HG02798 (cell line): Measurements from ENCODE around the gene AQP5.

Experiments
- ATAC-seq: cut with Tn5 transposase; IDR thresholded peaks from one replicate; pipeline ENCODE4 v1.9.1; 2021; ENCODE audit warnings: mild to moderate bottlenecking; ENCODE audit not compliant: unreplicated experiment, poor library complexity

AQP5 gene

DNA sequence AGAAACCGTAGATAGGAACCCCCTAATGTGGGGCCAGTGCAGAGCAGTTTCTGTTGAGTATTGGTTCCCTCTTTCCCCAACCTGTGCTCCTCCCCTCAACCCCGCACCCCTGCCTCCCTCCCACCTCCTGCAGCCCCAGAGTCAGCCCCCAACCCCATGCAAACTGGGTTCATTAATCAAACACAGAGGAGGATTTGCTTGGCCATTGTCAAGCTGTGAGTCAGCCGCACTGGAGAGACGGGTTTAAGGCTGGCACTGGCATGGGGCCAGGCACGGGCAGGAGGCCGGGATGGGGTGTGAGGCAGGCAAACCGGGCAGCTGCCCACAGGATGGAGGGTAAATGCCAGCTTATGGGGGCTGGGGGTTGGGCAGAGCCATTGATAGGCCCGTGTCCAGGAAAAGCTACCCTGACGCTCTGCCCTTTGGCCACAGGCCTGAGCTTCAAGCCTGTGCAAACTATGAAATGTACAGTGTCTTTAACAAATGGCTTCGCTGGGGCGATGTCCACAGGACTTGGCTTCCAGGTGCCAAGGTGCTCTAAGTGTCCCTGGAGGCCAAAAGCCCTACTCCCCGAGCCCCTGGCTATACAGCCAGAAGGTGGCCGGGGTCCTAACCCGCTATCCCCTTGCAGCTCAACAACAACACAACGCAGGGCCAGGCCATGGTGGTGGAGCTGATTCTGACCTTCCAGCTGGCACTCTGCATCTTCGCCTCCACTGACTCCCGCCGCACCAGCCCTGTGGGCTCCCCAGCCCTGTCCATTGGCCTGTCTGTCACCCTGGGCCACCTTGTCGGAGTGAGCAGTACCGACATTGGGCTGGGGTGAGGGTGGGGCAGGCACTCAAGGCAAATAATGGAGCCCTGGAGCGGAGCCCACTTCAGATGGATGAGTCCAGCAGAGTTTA lies 1.4 kb downstream of the AQP5 start:
- no peak for ATAC-seq

DNA sequence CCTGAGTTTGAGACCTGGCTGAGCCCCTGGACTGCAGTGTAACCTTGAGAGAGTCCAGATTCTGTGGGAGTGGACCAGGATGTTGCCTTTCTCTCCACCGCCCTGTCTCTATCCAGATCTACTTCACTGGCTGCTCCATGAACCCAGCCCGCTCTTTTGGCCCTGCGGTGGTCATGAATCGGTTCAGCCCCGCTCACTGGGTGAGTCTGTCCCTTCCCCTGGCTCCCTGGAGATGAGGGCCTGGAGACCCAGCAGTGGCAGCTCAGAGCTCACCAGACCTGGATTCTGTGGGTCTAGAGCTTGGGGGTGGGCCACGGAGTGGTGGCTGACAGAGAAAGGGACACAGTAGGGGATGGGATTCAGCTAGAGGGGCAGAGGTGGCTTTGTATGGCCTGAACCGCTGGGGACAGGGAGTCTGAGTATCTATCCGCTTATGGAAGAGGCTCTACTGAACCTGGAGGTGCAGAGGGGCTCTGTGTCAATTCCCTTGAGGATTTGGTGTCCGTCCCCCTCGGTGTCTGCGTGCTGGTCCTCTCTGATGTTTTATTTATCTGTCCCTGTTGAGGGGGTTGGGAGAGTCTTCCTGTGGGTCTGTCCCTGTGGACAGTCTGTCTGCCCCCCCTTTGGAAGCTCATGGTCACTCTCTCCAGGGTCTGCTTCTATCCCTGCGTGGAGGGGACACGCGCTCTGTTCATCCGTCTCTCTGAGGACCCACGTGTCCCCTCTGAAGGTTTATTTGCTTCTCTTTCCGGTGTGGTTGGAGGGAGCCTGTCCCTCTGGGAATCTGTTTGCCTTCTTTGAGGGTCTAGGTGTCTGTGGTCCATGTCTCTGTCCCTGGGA lies 2.5 kb downstream of the AQP5 start:
- no peak for ATAC-seq

- no peak for ATAC-seq
Observed at GRCh38 chr12:49964849-49965624, 3.4 kb downstream of the AQP5 start.

- no peak for ATAC-seq
Observed at GRCh38 chr12:49965836-49966235, 4.2 kb downstream of the AQP5 start.

- no peak for ATAC-seq
Observed at GRCh38 chr12:49966511-49967041, 4.9 kb downstream of the AQP5 start.

DNA sequence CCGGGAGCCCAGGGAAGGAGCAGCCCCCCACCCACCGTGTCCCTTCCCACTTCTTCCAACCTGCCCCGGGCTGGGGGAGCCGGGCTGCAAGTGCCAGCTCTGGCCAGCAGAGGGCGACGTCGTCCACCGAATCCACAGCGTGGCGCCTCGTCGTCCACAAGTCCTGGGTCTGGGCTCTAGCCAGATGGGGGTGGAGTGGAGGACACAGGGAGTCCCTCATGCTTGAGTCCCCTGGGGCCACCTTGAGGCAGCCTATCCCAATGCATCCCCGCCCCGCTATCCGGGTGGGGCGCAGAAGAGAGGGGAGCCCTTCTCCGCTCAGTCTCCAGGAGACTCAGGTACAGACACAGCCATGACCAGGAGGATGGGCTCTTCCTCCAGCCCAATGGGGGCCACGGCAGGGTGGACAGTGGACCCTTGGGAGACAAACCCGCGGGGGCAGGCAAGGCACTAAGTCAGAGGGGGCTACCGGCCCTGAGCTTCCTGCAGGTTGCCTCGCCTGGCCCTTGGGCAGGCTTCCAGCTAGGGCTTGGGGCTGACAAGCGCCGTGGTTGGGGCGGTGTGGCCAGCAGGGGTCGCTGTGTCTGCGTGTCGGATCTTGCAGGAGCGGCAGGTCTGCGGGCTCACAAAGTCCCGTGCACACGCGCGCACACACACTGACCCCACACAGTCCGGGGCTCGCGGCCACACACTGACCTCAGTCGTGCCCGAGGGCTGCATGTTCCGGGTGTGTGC lies 5.5 kb downstream of the AQP5 start:
- peak; percentile 67 for ATAC-seq

DNA sequence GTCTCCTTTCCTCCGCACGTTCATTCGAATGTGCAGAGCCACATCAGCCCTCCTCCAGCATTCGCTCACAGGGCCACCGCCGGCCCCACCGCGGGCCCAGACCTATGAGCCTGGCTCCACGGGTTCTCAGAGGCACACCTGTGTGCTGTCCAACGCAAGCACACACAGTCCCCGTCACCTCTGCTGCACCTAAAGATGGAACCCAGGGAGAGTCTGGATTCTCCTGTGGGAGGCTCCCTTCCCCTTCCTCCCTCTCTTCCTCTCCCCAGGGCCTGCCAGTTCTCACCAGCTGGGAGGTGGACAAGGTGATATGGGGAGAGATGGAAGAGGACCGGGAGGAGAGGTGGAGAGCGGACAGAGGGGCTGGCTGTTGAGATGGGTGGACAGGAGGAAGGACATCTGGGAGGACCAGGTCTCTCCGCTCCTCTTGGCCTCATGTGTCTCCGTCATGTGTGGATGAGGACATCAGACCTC lies 6.1 kb downstream of the AQP5 start:
- no peak for ATAC-seq

GRCh38 chr12:49968471-49968870 lies 6.8 kb downstream of the AQP5 start:
- ATAC-seq, result no peak

DNA sequence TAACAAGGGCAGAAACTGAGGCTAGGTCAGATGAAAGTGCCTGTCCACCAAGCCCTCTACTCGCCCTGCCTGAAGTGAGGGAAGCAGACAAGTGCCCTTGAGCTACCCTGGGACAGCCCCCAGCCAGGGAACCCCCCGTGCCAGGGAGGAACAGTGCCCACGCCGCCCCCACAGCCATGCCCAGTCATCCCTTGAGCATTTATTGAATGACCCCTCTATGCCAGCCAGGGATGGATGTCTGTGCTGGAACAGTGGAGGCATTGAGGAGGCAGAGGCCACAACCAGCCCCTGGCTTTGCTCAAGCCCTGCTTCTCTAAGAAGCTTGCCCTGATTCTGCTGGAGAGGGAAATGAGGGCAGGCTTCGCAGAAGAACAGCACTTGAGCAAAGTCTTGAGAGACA lies 7.4 kb downstream of the AQP5 start:
- no peak for ATAC-seq

- no peak for ATAC-seq
Observed at GRCh38 chr12:49969651-49970429, 8.2 kb downstream of the AQP5 start.

- no peak for ATAC-seq
Observed at GRCh38 chr12:49970658-49971057, 9.0 kb downstream of the AQP5 start.

DNA sequence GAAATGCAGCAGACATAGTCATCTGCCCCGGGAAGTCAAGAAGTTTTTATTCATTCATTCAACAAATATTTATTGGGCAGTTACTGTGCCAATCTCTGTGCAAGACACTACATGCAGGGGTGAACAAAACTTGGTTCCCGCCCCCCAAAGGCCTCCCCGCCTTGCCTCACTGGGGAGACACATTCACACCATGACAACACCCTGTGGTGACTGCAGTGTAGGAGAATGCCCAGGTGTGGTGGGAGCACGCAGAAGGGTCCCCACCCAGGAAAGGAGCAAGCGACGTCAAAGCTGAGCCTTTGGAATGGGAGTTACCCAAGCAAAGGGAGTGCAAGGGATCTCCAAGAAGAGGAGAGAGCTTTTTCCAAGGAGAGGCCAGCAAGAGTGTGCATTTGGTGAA lies 9.5 kb downstream of the AQP5 start:
- no peak for ATAC-seq

GRCh38 chr12:49972129-49972528 lies 10.5 kb downstream of the AQP5 start:
- ATAC-seq, result no peak

- ATAC-seq, result no peak
Observed at GRCh38 chr12:49972641-49973360, 11.1 kb downstream of the AQP5 start, which contains the start of gene AQP6. AQP6 (plus strand) TSS chr12:49972947; CDS start chr12:49973174, 227 bp downstream.

- no peak for ATAC-seq
Observed at GRCh38 chr12:49973361-49973830, 11.7 kb downstream of the AQP5 start.

DNA sequence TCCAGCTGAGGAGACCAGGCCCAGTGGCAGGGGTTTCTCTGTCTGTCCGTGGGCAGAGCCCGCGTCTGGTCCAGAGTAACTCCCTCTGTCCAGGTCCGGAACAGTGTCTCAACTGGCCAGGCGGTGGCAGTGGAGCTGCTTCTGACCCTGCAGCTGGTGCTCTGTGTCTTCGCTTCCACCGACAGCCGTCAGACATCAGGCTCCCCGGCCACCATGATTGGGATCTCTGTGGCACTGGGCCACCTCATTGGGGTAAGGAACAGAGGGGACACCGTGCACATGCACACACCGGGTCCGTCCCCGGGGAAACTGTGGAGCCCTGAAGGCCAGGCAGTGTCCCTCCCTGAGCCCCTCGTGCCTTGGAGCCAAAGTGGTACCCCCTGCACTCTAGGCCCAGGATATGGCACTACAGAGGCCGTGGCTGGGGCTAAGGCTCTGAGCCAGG lies 12.6 kb downstream of the AQP5 start:
- ATAC-seq, result no peak

DNA sequence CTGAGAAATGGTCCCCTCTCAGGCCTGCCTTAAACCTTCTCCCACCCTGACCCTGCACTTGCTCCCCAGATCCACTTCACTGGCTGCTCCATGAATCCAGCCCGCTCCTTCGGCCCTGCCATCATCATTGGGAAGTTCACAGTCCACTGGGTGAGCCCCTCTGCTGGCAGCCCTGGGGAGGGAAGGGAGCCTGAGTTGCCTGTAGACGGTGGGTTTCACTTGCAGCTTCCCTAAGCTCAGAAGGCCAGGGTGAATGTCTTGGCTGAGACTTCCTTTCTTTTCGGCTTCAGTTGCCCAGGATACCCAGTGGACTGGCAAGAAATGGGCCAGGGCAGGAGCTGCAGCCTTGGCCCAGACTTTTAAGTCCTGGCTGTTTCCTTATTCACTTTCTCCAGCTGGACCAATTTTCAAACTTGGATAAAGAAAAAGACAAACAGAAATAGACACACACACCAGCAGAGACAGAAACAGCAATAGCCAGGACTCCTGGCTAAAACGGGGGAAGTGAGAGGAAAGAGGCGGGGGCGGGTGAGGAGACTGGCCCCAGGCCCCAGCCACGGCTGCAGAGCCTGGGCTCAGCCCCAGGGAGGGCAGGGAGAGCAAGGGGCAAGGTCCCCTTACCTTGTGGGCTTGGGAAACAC lies 13.1 kb downstream of the AQP5 start:
- no peak for ATAC-seq
